ENCODE measurements around the gene PTPRM. TPM values are rescaled to one million over a fixed set of nuclear protein-coding genes. Genes with fewer than 3 reads are reported as not detected.

The PTPRM gene
- total RNA-seq, 1 experiment from 2014 or later = 6.2 TPM

DNA sequence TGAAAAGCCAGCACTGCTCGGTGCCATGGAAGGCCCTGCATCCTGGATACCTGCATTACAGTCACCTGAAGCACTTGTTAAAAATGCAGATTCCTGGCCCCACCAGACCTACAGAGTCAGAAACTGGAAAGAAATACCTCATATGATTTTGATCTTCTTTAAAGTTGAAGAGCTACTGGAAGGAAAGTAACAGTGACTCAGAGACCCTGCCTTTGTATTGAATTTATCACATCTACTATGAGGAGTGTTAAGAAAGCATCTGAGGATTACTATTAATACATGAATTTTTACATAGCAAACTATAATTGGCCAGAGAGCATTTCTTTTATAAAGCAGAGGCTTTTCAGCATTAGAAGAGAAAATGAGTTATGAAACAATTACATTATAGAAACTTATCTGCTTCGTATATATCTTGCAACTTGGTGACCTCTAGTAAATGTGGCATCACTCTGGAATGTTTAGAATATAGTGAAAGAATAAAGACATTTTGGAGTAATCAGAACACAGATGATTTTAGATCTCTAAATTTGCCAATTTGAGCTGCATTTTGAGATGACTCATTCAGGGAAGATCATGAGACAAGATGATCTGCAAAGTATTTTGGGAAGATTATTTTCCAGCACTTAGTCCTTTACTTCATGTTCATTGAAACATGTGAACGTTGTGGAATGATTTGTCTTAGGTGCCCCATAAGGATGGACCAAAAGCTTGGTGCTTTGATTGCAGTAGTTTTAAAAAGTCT, 12.2 kb downstream of the PTPRM start:
- Histone ChIP-seq H2BK12ac (ENCODE audit: insufficient read length, low read depth, low read length) (no peak overlapping the region), H4K5ac (ENCODE audit: insufficient read length, low read depth, low read length) (no peak overlapping the region), H3K4me1 (ENCODE audit: insufficient read depth, low read length) (peaks cover 2% of the 10 kb centered on the region; the same call in 1 of the 2 replicates), H3K27me3 (ENCODE audit: insufficient read depth, low read length) (no peaks in the 10 kb centered on the region), H4K20me1 (ENCODE audit: control insufficient read depth, insufficient read depth, insufficient read length) (no peaks in the 10 kb centered on the region), H4K91ac (ENCODE audit: insufficient read length, low read depth, low read length) (no peak overlapping the region), H3K23ac (ENCODE audit: insufficient read length, low read depth, low read length) (no peak overlapping the region), H4K8ac (replicated peaks; ENCODE audit: insufficient read length, low read depth, low read length) (no peak overlapping the region), H2BK15ac (ENCODE audit: low read depth, low read length) (no peak overlapping the region), H3K79me2 (ENCODE audit: insufficient read depth, low read length) (no peaks in the 10 kb centered on the region), H2BK20ac (ENCODE audit: low read depth, low read length, poor library complexity, severe bottlenecking) (no peak overlapping the region), H3K56ac (ENCODE audit: insufficient read length, low read depth, low read length) (no peak overlapping the region), H3K9me3 (ENCODE audit: control insufficient read depth, low read depth, low read length) (no peaks in the 10 kb centered on the region), H3K79me1 (ENCODE audit: insufficient read depth, low read depth, low read length, poor library complexity, severe bottlenecking) (no peaks in the 10 kb centered on the region), H3T11ph (ENCODE audit: low read length) (no peak overlapping the region), H3K4ac (ENCODE audit: low read depth, low read length) (no peak overlapping the region), H3K18ac (ENCODE audit: insufficient read length, low read depth, low read length) (no peak overlapping the region), H3K27ac (ENCODE audit: insufficient read length, low read depth, low read length) (no peak overlapping the region), H2AFZ (ENCODE audit: low read length) (no peak overlapping the region), H3K23me2 (ENCODE audit: insufficient read length, low read depth, low read length, poor library complexity, severe bottlenecking) (no peaks in the 10 kb centered on the region), H3K9ac (ENCODE audit: extremely low read depth, insufficient read length, low read length) (no peak overlapping the region), H3K14ac (ENCODE audit: insufficient read depth, low read length) (no peak overlapping the region), H2AK5ac (ENCODE audit: insufficient read length, low read length) (no peak overlapping the region), H2BK5ac (ENCODE audit: insufficient read length, low read length) (no peak overlapping the region), H3K4me2 (ENCODE audit: insufficient read depth, insufficient read length, low read length) (no peak overlapping the region), H2BK120ac (ENCODE audit: low read depth, low read length, poor library complexity, severe bottlenecking) (no peak overlapping the region)
- Mint-ChIP-seq H3K4me1 (peaks cover 27 to 35% of the 10 kb centered on the region in 2 experiments), H3K4me3 (no peak overlapping the region), H3K27ac (0 out of 7 replicates have a peak overlapping the region, but pooled peaks of 1 of the 3 experiments have one; percentile 57), H3K9me3 (no peaks in the 10 kb centered on the region), H3K27me3 (ENCODE audit: low read depth) (no peaks in the 10 kb centered on the region; the same call in 1 of the 2 replicates), H3K36me3 (ENCODE audit: insufficient read depth in 1 of 3, low read depth in 3 of 3) (peaks cover 0 to 4% (median 2%) of the 10 kb centered on the region in 3 experiments; a peak in 1 of 7 replicates)
- no peak for DNase-seq
- TF ChIP-seq, protein P1, sequence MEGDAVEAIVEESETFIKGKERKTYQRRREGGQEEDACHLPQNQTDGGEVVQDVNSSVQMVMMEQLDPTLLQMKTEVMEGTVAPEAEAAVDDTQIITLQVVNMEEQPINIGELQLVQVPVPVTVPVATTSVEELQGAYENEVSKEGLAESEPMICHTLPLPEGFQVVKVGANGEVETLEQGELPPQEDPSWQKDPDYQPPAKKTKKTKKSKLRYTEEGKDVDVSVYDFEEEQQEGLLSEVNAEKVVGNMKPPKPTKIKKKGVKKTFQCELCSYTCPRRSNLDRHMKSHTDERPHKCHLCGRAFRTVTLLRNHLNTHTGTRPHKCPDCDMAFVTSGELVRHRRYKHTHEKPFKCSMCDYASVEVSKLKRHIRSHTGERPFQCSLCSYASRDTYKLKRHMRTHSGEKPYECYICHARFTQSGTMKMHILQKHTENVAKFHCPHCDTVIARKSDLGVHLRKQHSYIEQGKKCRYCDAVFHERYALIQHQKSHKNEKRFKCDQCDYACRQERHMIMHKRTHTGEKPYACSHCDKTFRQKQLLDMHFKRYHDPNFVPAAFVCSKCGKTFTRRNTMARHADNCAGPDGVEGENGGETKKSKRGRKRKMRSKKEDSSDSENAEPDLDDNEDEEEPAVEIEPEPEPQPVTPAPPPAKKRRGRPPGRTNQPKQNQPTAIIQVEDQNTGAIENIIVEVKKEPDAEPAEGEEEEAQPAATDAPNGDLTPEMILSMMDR (conservative IDR thresholded peaks at IDR 0.05) = no peak
- no CpG with 5 or more reads among the region's 3 CpGs for WGBS (ENCODE audit: extremely low coverage, insufficient read length, low lambda C conversion rate)
